HepG2 (cell line): ENCODE data around the gene CERS6.

ENCODE experiments used
- EHMT2 ChIP-seq: fragments of 200-600 bp; sonication (generic); IDR thresholded peaks from 2 replicates; pipeline ENCODE4 v1.7.0; 2017; ENCODE audit warnings: antibody characterized with exemption, low read depth, low read length, borderline replicate concordance
- NRL ChIP-seq: sonication (generic); formaldehyde crosslinking; IDR thresholded peaks from 2 replicates; pipeline ENCODE4 v1.5.0; 2020; ENCODE audit warnings: missing genetic modification reagents, mild to moderate bottlenecking, moderate library complexity, borderline replicate concordance
- YY1 ChIP-seq: IDR thresholded peaks from 2 replicates; pipeline ENCODE4 v1.6.1; 2011; ENCODE audit warnings: low read length, low read depth, moderate library complexity, mild to moderate bottlenecking; ENCODE audit not compliant: insufficient read depth, insufficient replicate concordance
- ZBTB7A ChIP-seq: sonication (generic); formaldehyde crosslinking; IDR thresholded peaks from 2 replicates; pipeline ENCODE4 v1.8.0; 2022; ENCODE audit warnings: mild to moderate bottlenecking, missing genetic modification reagents
- ZNF431 ChIP-seq: sonication (generic); formaldehyde crosslinking; IDR thresholded peaks from 2 replicates; pipeline ENCODE4 v1.9.0; 2022; ENCODE audit warnings: missing genetic modification reagents, low read depth, mild to moderate bottlenecking, borderline replicate concordance
- TF ChIP-seq, protein P1 (sequence below): sonication (generic); formaldehyde crosslinking; IDR thresholded peaks from 2 replicates; pipeline ENCODE4 v1.5.0; 2020; ENCODE audit warnings: mild to moderate bottlenecking, missing genetic modification reagents, moderate library complexity
- TF ChIP-seq, protein P2 (sequence below): sonication (generic); formaldehyde crosslinking; IDR thresholded peaks from 2 replicates; pipeline ENCODE4 v1.4.0; 2020; ENCODE audit warnings: missing genetic modification reagents

DNA sequence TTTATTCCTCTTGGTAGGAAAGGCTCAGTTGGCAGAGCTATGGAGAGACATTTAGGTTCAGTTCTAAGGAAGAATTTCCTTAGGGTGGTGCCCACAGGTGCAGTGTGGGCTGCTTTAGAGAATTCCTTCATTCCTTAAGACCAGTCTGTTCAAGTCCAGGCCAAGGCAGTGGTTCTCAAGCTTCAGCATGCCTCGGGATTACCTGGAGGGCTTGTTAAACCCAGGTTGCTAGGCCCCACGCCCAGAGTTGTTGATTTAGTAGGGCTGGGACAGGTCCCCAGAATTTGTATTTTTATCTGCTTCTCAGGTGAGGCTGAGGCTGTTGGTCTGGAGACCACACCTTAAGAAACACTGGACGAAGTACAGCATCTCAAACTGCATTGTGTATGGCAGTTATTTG lies 68.9 kb downstream of the CERS6 start:
- TF ChIP-seq YY1: no peak
- TF ChIP-seq NRL: no peak
- no peak for TF ChIP-seq EHMT2
- no peak for TF ChIP-seq ZBTB7A (CRISPR knock-in tag)
- TF ChIP-seq, protein P1, sequence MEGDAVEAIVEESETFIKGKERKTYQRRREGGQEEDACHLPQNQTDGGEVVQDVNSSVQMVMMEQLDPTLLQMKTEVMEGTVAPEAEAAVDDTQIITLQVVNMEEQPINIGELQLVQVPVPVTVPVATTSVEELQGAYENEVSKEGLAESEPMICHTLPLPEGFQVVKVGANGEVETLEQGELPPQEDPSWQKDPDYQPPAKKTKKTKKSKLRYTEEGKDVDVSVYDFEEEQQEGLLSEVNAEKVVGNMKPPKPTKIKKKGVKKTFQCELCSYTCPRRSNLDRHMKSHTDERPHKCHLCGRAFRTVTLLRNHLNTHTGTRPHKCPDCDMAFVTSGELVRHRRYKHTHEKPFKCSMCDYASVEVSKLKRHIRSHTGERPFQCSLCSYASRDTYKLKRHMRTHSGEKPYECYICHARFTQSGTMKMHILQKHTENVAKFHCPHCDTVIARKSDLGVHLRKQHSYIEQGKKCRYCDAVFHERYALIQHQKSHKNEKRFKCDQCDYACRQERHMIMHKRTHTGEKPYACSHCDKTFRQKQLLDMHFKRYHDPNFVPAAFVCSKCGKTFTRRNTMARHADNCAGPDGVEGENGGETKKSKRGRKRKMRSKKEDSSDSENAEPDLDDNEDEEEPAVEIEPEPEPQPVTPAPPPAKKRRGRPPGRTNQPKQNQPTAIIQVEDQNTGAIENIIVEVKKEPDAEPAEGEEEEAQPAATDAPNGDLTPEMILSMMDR (CRISPR knock-in tag): no peak
- no peak for TF ChIP-seq ZNF431 (CRISPR knock-in tag)
- TF ChIP-seq, protein P2, sequence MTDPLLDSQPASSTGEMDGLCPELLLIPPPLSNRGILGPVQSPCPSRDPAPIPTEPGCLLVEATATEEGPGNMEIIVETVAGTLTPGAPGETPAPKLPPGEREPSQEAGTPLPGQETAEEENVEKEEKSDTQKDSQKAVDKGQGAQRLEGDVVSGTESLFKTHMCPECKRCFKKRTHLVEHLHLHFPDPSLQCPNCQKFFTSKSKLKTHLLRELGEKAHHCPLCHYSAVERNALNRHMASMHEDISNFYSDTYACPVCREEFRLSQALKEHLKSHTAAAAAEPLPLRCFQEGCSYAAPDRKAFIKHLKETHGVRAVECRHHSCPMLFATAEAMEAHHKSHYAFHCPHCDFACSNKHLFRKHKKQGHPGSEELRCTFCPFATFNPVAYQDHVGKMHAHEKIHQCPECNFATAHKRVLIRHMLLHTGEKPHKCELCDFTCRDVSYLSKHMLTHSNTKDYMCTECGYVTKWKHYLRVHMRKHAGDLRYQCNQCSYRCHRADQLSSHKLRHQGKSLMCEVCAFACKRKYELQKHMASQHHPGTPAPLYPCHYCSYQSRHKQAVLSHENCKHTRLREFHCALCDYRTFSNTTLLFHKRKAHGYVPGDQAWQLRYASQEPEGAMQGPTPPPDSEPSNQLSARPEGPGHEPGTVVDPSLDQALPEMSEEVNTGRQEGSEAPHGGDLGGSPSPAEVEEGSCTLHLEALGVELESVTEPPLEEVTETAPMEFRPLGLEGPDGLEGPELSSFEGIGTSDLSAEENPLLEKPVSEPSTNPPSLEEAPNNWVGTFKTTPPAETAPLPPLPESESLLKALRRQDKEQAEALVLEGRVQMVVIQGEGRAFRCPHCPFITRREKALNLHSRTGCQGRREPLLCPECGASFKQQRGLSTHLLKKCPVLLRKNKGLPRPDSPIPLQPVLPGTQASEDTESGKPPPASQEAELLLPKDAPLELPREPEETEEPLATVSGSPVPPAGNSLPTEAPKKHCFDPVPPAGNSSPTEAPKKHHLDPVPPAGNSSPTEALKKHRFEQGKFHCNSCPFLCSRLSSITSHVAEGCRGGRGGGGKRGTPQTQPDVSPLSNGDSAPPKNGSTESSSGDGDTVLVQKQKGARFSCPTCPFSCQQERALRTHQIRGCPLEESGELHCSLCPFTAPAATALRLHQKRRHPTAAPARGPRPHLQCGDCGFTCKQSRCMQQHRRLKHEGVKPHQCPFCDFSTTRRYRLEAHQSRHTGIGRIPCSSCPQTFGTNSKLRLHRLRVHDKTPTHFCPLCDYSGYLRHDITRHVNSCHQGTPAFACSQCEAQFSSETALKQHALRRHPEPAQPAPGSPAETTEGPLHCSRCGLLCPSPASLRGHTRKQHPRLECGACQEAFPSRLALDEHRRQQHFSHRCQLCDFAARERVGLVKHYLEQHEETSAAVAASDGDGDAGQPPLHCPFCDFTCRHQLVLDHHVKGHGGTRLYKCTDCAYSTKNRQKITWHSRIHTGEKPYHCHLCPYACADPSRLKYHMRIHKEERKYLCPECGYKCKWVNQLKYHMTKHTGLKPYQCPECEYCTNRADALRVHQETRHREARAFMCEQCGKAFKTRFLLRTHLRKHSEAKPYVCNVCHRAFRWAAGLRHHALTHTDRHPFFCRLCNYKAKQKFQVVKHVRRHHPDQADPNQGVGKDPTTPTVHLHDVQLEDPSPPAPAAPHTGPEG (CRISPR knock-in tag): no peak
